Measurements from ENCODE around the gene STK11. TPM values are rescaled to one million over a fixed set of nuclear protein-coding genes. Genes with fewer than 3 reads are reported as not detected.

Gene STK11
- total RNA-seq, 1 experiment from 2014 or later: 56.7 TPM

- CTCF ChIA-PET: interaction anchor here (5.4 kb wide), 1 partner anchor 23 kb away, joined by 440 read pairs; no protein-coding TSS in a partner anchor
- peaks cover 71% of the 10 kb centered on the region for H3K36me3 Mint-ChIP-seq (ENCODE audit: insufficient read depth, unreplicated experiment)
- DNase-seq: no peak
- H3K4me3 ChIP-seq (ENCODE audit: low read depth, low read length): peak overlapping the region; percentile 16
- H3K36me3 ChIP-seq (ENCODE audit: control insufficient read depth, insufficient read depth, low read length): 0 out of 2 replicates have a peak, but pooled peaks cover 2% of the 10 kb centered on the region
- H3K4me1 Mint-ChIP-seq (ENCODE audit: low read depth, unreplicated experiment): peaks cover 29% of the 10 kb centered on the region
- H3K4me3 Mint-ChIP-seq (ENCODE audit: unreplicated experiment): peak overlapping the region; percentile 89
- H3K27ac Mint-ChIP-seq (ENCODE audit: unreplicated experiment): peak overlapping the region; percentile 76
- H3K4me1 ChIP-seq: peaks cover 50% of the 10 kb centered on the region
- no peaks in the 10 kb centered on the region for H3K27me3 Mint-ChIP-seq (ENCODE audit: insufficient read depth, unreplicated experiment)
- intact Hi-C loops (cut with micrococcal nuclease; ENCODE audit: unreplicated experiment): no loop called here
- no TSS peak for BruUV-seq (replicated peaks)
- TF ChIP-seq CTCF (IDR thresholded peaks at IDR 0.05; ENCODE audit: insufficient read depth in 1 of 2, low read depth in 1 of 2, low read length in 1 of 2, severe bottlenecking in 1 of 2, unreplicated experiment in 1 of 2): no peak
- H3K27me3 ChIP-seq (replicated peaks; ENCODE audit: control insufficient read depth, insufficient read depth, low read length): no peaks in the 10 kb centered on the region
- POLR2A ChIA-PET: interaction anchor here (2.8 to 3.5 kb wide), 2 partner anchors 14 to 23 kb away, joined by 37 to 70 read pairs; no protein-coding TSS in a partner anchor
- H3K9me3 Mint-ChIP-seq (ENCODE audit: unreplicated experiment): no peaks in the 10 kb centered on the region
- no peaks in the 10 kb centered on the region for H3K9me3 ChIP-seq
Measured at GRCh38 chr19:1267477-1268225, 62.1 kb downstream of the STK11 start.

GRCh38 chr19:1268226-1269064 is 62.9 kb downstream of the STK11 start:
- Mint-ChIP-seq H3K36me3 (ENCODE audit: insufficient read depth, unreplicated experiment) (peaks cover 72% of the 10 kb centered on the region), H3K27ac (ENCODE audit: unreplicated experiment) (peak overlapping the region; percentile 76), H3K4me3 (ENCODE audit: unreplicated experiment) (peak overlapping the region; percentile 89), H3K4me1 (ENCODE audit: low read depth, unreplicated experiment) (peaks cover 29% of the 10 kb centered on the region), H3K27me3 (ENCODE audit: insufficient read depth, unreplicated experiment) (no peaks in the 10 kb centered on the region), H3K9me3 (ENCODE audit: unreplicated experiment) (no peaks in the 10 kb centered on the region)
- Histone ChIP-seq H3K9me3 (no peaks in the 10 kb centered on the region), H3K4me3 (ENCODE audit: low read depth, low read length) (no peak overlapping the region), H3K27me3 (replicated peaks; ENCODE audit: control insufficient read depth, insufficient read depth, low read length) (no peaks in the 10 kb centered on the region), H3K36me3 (ENCODE audit: control insufficient read depth, insufficient read depth, low read length) (0 out of 2 replicates have a peak, but pooled peaks cover 2% of the 10 kb centered on the region), H3K4me1 (peaks cover 42% of the 10 kb centered on the region)
- ChIA-PET POLR2A (interaction anchor here (0.5 to 1.6 kb wide), 38 partner anchors 8 to 486 kb away, joined by 3 to 110 read pairs (median 6); partner anchors contain the start of genes ABCA7, ATP5F1D, CNN2 and GPX4), CTCF (interaction anchor here (0.5 to 5.4 kb wide), 7 partner anchors 9 to 41 kb away, joined by 3 to 440 read pairs (median 3); partner anchors contain the start of gene ATP5F1D)
- no peak for TF ChIP-seq CTCF (IDR thresholded peaks at IDR 0.05; ENCODE audit: insufficient read depth in 1 of 2, low read depth in 1 of 2, low read length in 1 of 2, severe bottlenecking in 1 of 2, unreplicated experiment in 1 of 2)
- no peak for DNase-seq
- intact Hi-C loops (cut with micrococcal nuclease; ENCODE audit: unreplicated experiment): loop anchor here (1.0 kb wide), 3 partner anchors 9 to 24 kb away; no protein-coding TSS in a partner anchor
- no TSS peak for BruUV-seq (replicated peaks)

- Mint-ChIP-seq H3K27me3 (ENCODE audit: insufficient read depth, unreplicated experiment) (no peaks in the 10 kb centered on the region), H3K27ac (ENCODE audit: unreplicated experiment) (peak within 1 kb of the TSS; percentile 94), H3K4me3 (ENCODE audit: unreplicated experiment) (peak within 1 kb of the TSS; percentile 89), H3K36me3 (ENCODE audit: insufficient read depth, unreplicated experiment) (peaks cover 78% of the 10 kb centered on the region), H3K4me1 (ENCODE audit: low read depth, unreplicated experiment) (peaks cover 29% of the 10 kb centered on the region), H3K9me3 (ENCODE audit: unreplicated experiment) (no peaks in the 10 kb centered on the region)
- Histone ChIP-seq H3K9me3 (no peaks in the 10 kb centered on the region), H3K4me1 (peaks cover 39% of the 10 kb centered on the region), H3K27me3 (replicated peaks; ENCODE audit: control insufficient read depth, insufficient read depth, low read length) (no peaks in the 10 kb centered on the region), H3K36me3 (ENCODE audit: control insufficient read depth, insufficient read depth, low read length) (0 out of 2 replicates have a peak, but pooled peaks cover 2% of the 10 kb centered on the region), H3K4me3 (ENCODE audit: low read depth, low read length) (peak within 1 kb of the TSS; percentile 82)
- no peak for TF ChIP-seq CTCF (IDR thresholded peaks at IDR 0.05; ENCODE audit: insufficient read depth in 1 of 2, low read depth in 1 of 2, low read length in 1 of 2, severe bottlenecking in 1 of 2, unreplicated experiment in 1 of 2)
- ChIA-PET CTCF (interaction anchor here (0.5 to 5.4 kb wide), 7 partner anchors 10 to 40 kb away, joined by 3 to 440 read pairs (median 3); partner anchors contain the start of gene ATP5F1D), POLR2A (interaction anchor here (0.5 to 1.6 kb wide), 40 partner anchors 9 to 523 kb away, joined by 3 to 110 read pairs (median 6); partner anchors contain the start of genes ABCA7, ATP5F1D, CNN2 and GPX4)
- intact Hi-C loops (cut with micrococcal nuclease; ENCODE audit: unreplicated experiment): loop anchor here (1.0 kb wide), 3 partner anchors 10 to 25 kb away; no protein-coding TSS in a partner anchor
- no TSS peak for BruUV-seq (replicated peaks)
- DNase-seq: peak; percentile 99
Measured at GRCh38 chr19:1269065-1269477, 63.5 kb downstream of the STK11 start, which contains the start of gene CIRBP. Gene CIRBP, plus strand, starts transcription at chr19:1269332. Its CDS starts 1,602 bp downstream, at chr19:1270934.
